ENCODE measurements around the gene EIF3K.

Gene EIF3K

GRCh38 chr19:38683393-38684077 is 64.5 kb downstream of the EIF3K start:
- no peaks in the 10 kb centered on the region for H3K27me3 ChIP-seq (ENCODE audit: low read depth, low read length)
- H3K27ac ChIP-seq (ENCODE audit: low read length) = peak overlapping the region; percentile 94
- H3K36me3 ChIP-seq (ENCODE audit: control insufficient read depth in 1 of 2, insufficient read depth in 2 of 2, low read length in 2 of 2) = peaks cover 6 to 28% of the 10 kb centered on the region in 2 donors
- H3K4me3 ChIP-seq (ENCODE audit: low read depth in 1 of 2, low read length in 2 of 2) = peak overlapping the region in 1 of 2 donors; percentile 2
- no peaks in the 10 kb centered on the region for H3K9me3 ChIP-seq (ENCODE audit: control insufficient read depth in 1 of 2, low read length in 2 of 2)
- H3K4me1 ChIP-seq (ENCODE audit: control insufficient read depth in 1 of 2, insufficient read depth in 2 of 2, low read length in 2 of 2) = peaks cover 54 to 56% of the 10 kb centered on the region in 2 donors

- H3K4me3 ChIP-seq (ENCODE audit: low read depth in 1 of 2, low read length in 2 of 2) = no peak overlapping the region
These were observed 65.3 kb downstream of the EIF3K start for GRCh38 chr19:38684078-38684861.

GRCh38 chr19:38684862-38685665 is 66.1 kb downstream of the EIF3K start:
- Histone ChIP-seq H3K36me3 (ENCODE audit: control insufficient read depth in 1 of 2, insufficient read depth in 2 of 2, low read length in 2 of 2) (peaks cover 6 to 28% of the 10 kb centered on the region in 2 donors), H3K9me3 (ENCODE audit: control insufficient read depth in 1 of 2, low read length in 2 of 2) (no peaks in the 10 kb centered on the region), H3K27me3 (ENCODE audit: low read depth, low read length) (no peaks in the 10 kb centered on the region), H3K27ac (ENCODE audit: low read length) (peak overlapping the region; percentile 94), H3K4me3 (ENCODE audit: low read depth in 1 of 2, low read length in 2 of 2) (no peak overlapping the region), H3K4me1 (ENCODE audit: control insufficient read depth in 1 of 2, insufficient read depth in 2 of 2, low read length in 2 of 2) (peaks cover 47 to 50% of the 10 kb centered on the region in 2 donors)

More at GRCh38 chr19:38684078-38684861, 65.3 kb downstream of the EIF3K start:
- peaks cover 6 to 28% of the 10 kb centered on the region in 2 donors for H3K36me3 ChIP-seq (ENCODE audit: control insufficient read depth in 1 of 2, insufficient read depth in 2 of 2, low read length in 2 of 2)
- H3K9me3 ChIP-seq (ENCODE audit: control insufficient read depth in 1 of 2, low read length in 2 of 2) = no peaks in the 10 kb centered on the region
- H3K27ac ChIP-seq (ENCODE audit: low read length) = peak overlapping the region; percentile 94
- no peaks in the 10 kb centered on the region for H3K27me3 ChIP-seq (ENCODE audit: low read depth, low read length)
- H3K4me1 ChIP-seq (ENCODE audit: control insufficient read depth in 1 of 2, insufficient read depth in 2 of 2, low read length in 2 of 2) = peaks cover 51 to 58% of the 10 kb centered on the region in 2 donors

GRCh38 chr19:38685666-38686529 is 66.9 kb downstream of the EIF3K start:
- peak overlapping the region; percentile 94 for H3K27ac ChIP-seq (ENCODE audit: low read length)
- no peaks in the 10 kb centered on the region for H3K9me3 ChIP-seq (ENCODE audit: control insufficient read depth in 1 of 2, low read length in 2 of 2)
- H3K4me1 ChIP-seq (ENCODE audit: control insufficient read depth in 1 of 2, insufficient read depth in 2 of 2, low read length in 2 of 2) = peaks cover 41 to 50% of the 10 kb centered on the region in 2 donors
- no peaks in the 10 kb centered on the region for H3K27me3 ChIP-seq (ENCODE audit: low read depth, low read length)
- no peak overlapping the region for H3K4me3 ChIP-seq (ENCODE audit: low read depth in 1 of 2, low read length in 2 of 2)
- H3K36me3 ChIP-seq (ENCODE audit: control insufficient read depth in 1 of 2, insufficient read depth in 2 of 2, low read length in 2 of 2) = peaks cover 6 to 28% of the 10 kb centered on the region in 2 donors

GRCh38 chr19:38686530-38686888 is 67.5 kb downstream of the EIF3K start:
- H3K4me3 ChIP-seq (ENCODE audit: low read depth in 1 of 2, low read length in 2 of 2) = no peak overlapping the region
- peaks cover 41 to 45% of the 10 kb centered on the region in 2 donors for H3K4me1 ChIP-seq (ENCODE audit: control insufficient read depth in 1 of 2, insufficient read depth in 2 of 2, low read length in 2 of 2)
- H3K27me3 ChIP-seq (ENCODE audit: low read depth, low read length) = no peaks in the 10 kb centered on the region
- H3K27ac ChIP-seq (ENCODE audit: low read length) = peak overlapping the region; percentile 94
- peaks cover 6 to 28% of the 10 kb centered on the region in 2 donors for H3K36me3 ChIP-seq (ENCODE audit: control insufficient read depth in 1 of 2, insufficient read depth in 2 of 2, low read length in 2 of 2)
- H3K9me3 ChIP-seq (ENCODE audit: control insufficient read depth in 1 of 2, low read length in 2 of 2) = no peaks in the 10 kb centered on the region
